Nasal cavity respiratory epithelium epithelial cell of viscerocranial mucosa (primary cell): Measurements from ENCODE around the gene ACSM6. TPM values are rescaled to one million over a fixed set of nuclear protein-coding genes. Genes with fewer than 3 reads are reported as not detected.

Source experiments
- total RNA-seq: library from RNA; depleted of rRNA; stranded (reverse); fragments of >200 nt; gene quantifications from 2 replicates; pipeline ENCODE4 v1.2.3, GENCODE V29; 2014

ACSM6 gene
- not detected in 2 replicates for total RNA-seq

GRCh38 chr10:95193944-95194343 lies at the start of gene ACSM6:
Gene ACSM6, plus strand, starts transcription at chr10:95194238. Its CDS starts 248 bp downstream, at chr10:95194486.

Other genes starting within 250 kb of the ACSM6 start
- gene CYP2C8, start 124.7 kb upstream of the ACSM6 start, total RNA-seq = 0.14 and 0.34 TPM in 2 replicates
- 27.0 and 105 TPM in 2 replicates for gene PDLIM1, start 96.8 kb downstream of the ACSM6 start, total RNA-seq